ENCODE measurements around the gene SCGB1A1.

- no peak for TF ChIP-seq POLR2A (IDR thresholded peaks at IDR 0.05)
- no peak for TF ChIP-seq CTCF (IDR thresholded peaks at IDR 0.05)
- TF ChIP-seq EP300 (IDR thresholded peaks at IDR 0.05), result no peak
Observed at GRCh38 chr11:62395885-62396551, 22.8 kb upstream of the SCGB1A1 start.

Data from tibial nerve (tissue), 4 donors.